B cell (primary cell): ENCODE measurements around the gene AOAH.

ENCODE experiments used
- EZH2 ChIP-seq: IDR thresholded peaks from 2 replicates; pipeline ENCODE4 v1.6.1; 2012; ENCODE audit warnings: borderline replicate concordance, low read depth, mild to moderate bottlenecking, moderate library complexity, low read length; ENCODE audit not compliant: insufficient read depth, poor library complexity, severe bottlenecking
- TF ChIP-seq, protein P1 (sequence below): fragments of 200-600 bp; IDR thresholded peaks from one replicate; pipeline ENCODE4 v1.8.0; 2022; ENCODE audit warnings: antibody characterized with exemption, mild to moderate bottlenecking

DNA sequence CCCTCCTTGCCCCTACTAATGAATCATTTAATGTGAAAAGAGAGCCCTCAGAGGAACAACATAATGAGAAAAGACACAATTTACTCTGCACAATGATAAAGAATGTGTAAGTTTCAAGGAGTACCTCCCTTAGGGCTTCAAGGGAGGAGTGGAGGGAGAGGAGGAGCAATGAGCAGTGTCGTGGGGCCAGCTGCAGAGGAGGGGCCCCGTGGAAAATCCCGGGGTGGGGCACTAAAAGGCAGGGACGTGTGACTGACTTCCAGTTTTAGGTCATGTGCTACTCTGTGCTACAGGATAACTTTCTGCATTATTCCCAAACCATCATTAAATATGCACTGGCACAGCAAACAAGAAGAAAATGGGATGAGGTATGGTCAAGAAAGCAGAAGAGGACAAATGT is 226.5 kb downstream of the AOAH start:
- TF ChIP-seq EZH2, result no peak
- TF ChIP-seq, protein P1, sequence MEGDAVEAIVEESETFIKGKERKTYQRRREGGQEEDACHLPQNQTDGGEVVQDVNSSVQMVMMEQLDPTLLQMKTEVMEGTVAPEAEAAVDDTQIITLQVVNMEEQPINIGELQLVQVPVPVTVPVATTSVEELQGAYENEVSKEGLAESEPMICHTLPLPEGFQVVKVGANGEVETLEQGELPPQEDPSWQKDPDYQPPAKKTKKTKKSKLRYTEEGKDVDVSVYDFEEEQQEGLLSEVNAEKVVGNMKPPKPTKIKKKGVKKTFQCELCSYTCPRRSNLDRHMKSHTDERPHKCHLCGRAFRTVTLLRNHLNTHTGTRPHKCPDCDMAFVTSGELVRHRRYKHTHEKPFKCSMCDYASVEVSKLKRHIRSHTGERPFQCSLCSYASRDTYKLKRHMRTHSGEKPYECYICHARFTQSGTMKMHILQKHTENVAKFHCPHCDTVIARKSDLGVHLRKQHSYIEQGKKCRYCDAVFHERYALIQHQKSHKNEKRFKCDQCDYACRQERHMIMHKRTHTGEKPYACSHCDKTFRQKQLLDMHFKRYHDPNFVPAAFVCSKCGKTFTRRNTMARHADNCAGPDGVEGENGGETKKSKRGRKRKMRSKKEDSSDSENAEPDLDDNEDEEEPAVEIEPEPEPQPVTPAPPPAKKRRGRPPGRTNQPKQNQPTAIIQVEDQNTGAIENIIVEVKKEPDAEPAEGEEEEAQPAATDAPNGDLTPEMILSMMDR, result no peak
